EL (cell line): ENCODE measurements around the gene ERVW-1.
"Not testable (repeated sequence)": the region's sequence is repeated elsewhere in the genome, so short reads cannot be mapped to it uniquely, and the experiment has no call there.

Source experiments
- DNase-seq: peaks from one replicate; pipeline ENCODE4 v3.0.0-alpha.2; 2016

The ERVW-1 gene

GRCh38 chr7:92466682-92467081, 11.1 kb downstream of the ERVW-1 start:
- DNase-seq: no peak

- DNase-seq: no peak
These were observed 13.2 kb downstream of the ERVW-1 start for GRCh38 chr7:92464515-92464914.

DNA sequence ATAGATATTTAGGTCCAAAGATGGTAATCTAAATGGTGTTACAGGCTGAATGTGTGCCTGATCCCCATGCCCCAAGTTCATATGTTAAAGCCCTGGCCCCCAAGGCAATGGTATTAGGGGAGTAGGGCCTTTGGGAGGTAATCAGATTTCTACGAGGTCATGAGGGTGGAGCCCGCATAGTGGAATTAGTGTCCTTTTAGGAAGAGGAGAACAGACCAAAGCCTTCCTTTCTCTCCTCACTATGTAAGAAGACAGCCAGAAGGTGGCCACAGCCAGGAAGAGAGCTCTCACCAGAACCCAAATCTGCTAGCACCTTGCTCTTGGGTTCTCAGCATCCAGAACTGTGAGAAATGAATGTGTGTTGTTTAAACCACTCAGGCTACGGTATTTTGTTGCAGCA, 15.2 kb downstream of the ERVW-1 start:
- DNase-seq: no peak

- DNase-seq: peak; percentile 44
These were observed 16.4 kb downstream of the ERVW-1 start for GRCh38 chr7:92461027-92462003.

- no peak for DNase-seq
These were observed 17.2 kb downstream of the ERVW-1 start for GRCh38 chr7:92460510-92460909.

GRCh38 chr7:92460109-92460508, 17.6 kb downstream of the ERVW-1 start:
- DNase-seq: no peak

DNA sequence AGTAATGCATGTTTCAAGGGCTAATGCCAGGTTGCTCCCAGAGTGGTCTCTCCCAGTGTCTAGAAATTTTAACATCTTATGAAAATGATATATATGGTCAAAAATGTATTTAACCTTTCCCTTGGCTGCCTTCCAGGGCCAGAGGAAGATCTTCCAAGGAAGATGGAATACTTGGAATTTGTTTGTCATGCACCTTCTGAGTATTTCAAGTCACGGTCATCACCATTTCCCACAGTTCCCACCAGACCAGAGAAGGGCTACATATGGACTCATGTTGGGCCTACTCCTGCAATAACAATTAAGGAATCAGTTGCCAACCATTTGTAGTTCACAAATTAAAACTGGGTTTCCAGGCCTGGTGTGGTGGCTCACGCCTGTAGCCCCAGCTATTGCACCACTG, 21.5 kb downstream of the ERVW-1 start:
- peak; percentile 72 for DNase-seq

DNA sequence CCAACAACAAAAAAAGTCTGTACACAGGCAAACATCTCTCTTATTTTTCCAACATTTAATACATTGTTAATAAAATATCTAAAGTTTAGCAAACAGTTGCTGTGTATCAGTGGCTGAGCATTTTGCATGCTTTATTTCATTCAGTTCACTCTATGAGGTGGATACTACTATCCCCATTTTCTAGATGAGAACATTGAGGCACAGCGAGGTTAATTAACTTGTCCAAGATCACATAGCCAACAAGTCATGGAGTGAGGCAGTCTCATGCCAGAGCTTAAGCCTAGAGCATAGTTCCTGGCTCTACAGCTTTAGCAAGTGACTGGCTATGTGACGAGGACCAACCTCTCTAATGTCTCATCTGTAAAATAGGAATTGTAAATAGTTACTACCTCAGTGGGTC, 26.1 kb downstream of the ERVW-1 start:
- no peak for DNase-seq

GRCh38 chr7:92448205-92448747, 29.5 kb downstream of the ERVW-1 start:
- peak; percentile 55 for DNase-seq

GRCh38 chr7:92447345-92448204, 30.2 kb downstream of the ERVW-1 start, which contains the start of gene GATAD1:
Gene GATAD1, plus strand, starts transcription at chr7:92447482. Its CDS starts 248 bp downstream, at chr7:92447730.
- peak; percentile 93 for DNase-seq

GRCh38 chr7:92446869-92447344, 30.8 kb downstream of the ERVW-1 start:
- DNase-seq: no peak

- DNase-seq: not testable (repeated sequence)
These were observed 35.0 kb downstream of the ERVW-1 start for GRCh38 chr7:92442720-92443119.

- DNase-seq: no peak
These were observed 39.7 kb downstream of the ERVW-1 start for GRCh38 chr7:92437956-92438491.

GRCh38 chr7:92436612-92437445, 40.9 kb downstream of the ERVW-1 start:
- no peak for DNase-seq

DNA sequence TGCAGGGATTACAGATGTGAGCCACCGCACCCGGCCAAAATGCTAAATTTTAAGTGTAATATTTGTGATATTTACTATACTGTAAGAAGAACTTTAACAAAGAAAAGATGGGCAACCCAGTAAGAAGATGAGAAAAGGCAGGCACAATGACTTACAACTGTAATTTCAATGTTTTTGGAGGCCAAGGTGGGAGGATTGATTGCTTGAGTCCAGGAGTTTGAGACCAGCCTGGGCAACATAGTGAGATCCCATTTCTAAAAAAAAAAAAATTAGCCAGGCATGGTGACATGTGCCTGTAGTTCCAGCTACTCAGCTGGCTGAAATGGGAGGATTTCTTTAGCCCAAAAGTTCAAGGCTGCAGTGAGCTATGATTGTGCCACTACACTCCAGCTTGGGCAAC, 42.2 kb downstream of the ERVW-1 start:
- no peak for DNase-seq

DNA sequence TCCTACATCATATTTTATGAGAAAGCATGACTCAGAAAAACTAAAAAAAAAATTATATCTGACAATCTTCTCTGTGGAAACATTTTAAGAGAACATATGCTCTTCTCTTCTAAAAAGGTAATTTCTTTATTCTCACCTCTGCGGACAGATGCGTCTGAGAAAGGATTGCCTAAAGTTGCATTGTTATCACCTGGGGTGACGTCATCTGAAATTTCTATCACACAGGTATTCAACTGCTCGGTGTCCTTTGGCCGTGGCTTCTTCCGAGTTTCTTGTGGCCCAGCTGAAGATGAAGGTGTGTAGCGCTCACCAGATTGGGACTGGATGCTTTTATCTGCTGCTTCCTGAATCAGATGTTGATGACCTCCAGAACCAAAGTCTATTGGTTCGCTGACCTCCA, 44.7 kb downstream of the ERVW-1 start:
- no peak for DNase-seq

- no peak for DNase-seq
These were observed 45.3 kb downstream of the ERVW-1 start for GRCh38 chr7:92432299-92432946.

DNA sequence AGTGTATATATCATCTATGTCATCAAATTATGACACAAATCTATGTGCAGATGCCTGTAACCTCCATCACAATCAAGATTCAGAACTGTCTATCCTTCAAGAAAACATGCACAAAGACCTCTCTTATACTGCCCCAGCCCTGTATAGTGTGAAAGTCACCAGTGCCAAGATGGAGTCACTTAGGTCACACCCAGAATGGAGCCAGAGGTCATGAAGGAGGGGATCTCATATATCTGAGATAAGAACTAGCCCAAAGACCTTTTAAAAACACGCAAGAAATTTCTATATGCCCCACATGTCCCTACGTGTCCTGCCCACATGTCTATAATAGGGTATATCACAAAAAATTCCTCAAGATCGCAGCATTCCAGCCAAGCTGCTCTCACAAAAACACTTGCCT, 50.6 kb downstream of the ERVW-1 start:
- no peak for DNase-seq

GRCh38 chr7:92425311-92425947, 52.3 kb downstream of the ERVW-1 start:
- no peak for DNase-seq

GRCh38 chr7:92423710-92424131, 54.0 kb downstream of the ERVW-1 start:
- DNase-seq: no peak

GRCh38 chr7:92422926-92423325, 54.8 kb downstream of the ERVW-1 start:
- no peak for DNase-seq
